Trophoblast cell (in vitro differentiated cells and primary cell): ENCODE results near the gene SLC29A4.
"Not testable (repeated sequence)": the region's sequence is repeated elsewhere in the genome, so short reads cannot be mapped to it uniquely, and the experiment has no call there.

Source experiments
- DNase-seq, 2 donors: peaks; one replicate each; pipeline ENCODE4 v3.0.0-alpha.2; 2016
- H2AFZ ChIP-seq: 2 replicates; pipeline ENCODE4 v1.6.1; 2013; ENCODE audit warnings: low read length, moderate library complexity, mild to moderate bottlenecking; ENCODE audit not compliant: insufficient read depth, poor library complexity
- H2AK5ac ChIP-seq: 2 replicates; pipeline ENCODE4 v1.6.1; 2013; ENCODE audit warnings: mild to moderate bottlenecking, low read length
- H2BK120ac ChIP-seq: 2 replicates; pipeline ENCODE4 v1.6.1; 2013; ENCODE audit warnings: low read length, mild to moderate bottlenecking, moderate library complexity; ENCODE audit not compliant: insufficient read depth, poor library complexity
- H2BK12ac ChIP-seq: 2 replicates; pipeline ENCODE4 v1.6.1; 2013; ENCODE audit warnings: mild to moderate bottlenecking, low read length, moderate library complexity
- H2BK5ac ChIP-seq: 2 replicates; pipeline ENCODE4 v1.6.1; 2013; ENCODE audit warnings: low read length, low read depth, moderate library complexity, mild to moderate bottlenecking; ENCODE audit not compliant: poor library complexity
- H3K14ac ChIP-seq: 2 replicates; pipeline ENCODE4 v1.6.1; 2013; ENCODE audit warnings: mild to moderate bottlenecking, low read length
- H3K18ac ChIP-seq: 2 replicates; pipeline ENCODE4 v1.6.1; 2013; ENCODE audit warnings: mild to moderate bottlenecking, low read length
- H3K23ac ChIP-seq: 2 replicates; pipeline ENCODE4 v1.6.1; 2013; ENCODE audit warnings: low read length
- H3K27ac ChIP-seq: 2 replicates; pipeline ENCODE4 v1.5.1; 2013; ENCODE audit warnings: low read depth, mild to moderate bottlenecking, inconsistent platforms, low read length, moderate library complexity
- H3K27me3 ChIP-seq: 2 replicates; pipeline ENCODE4 v1.6.1; 2013; ENCODE audit warnings: inconsistent platforms, mild to moderate bottlenecking, low read length, moderate library complexity; ENCODE audit not compliant: insufficient read depth
- H3K36me3 ChIP-seq, 2 experiments: 1 replicate in 1 of 2; 2 replicates in 1 of 2; pipeline ENCODE4 v1.6.1; 2013; ENCODE audit warnings: low read length in 2 of 2, mild to moderate bottlenecking in 2 of 2, moderate library complexity in 1 of 2; ENCODE audit not compliant: insufficient read depth in 2 of 2, control insufficient read depth in 1 of 2
- H3K4ac ChIP-seq: 2 replicates; pipeline ENCODE4 v1.6.1; 2013; ENCODE audit warnings: low read depth, mild to moderate bottlenecking, low read length, moderate library complexity
- H3K4me1 ChIP-seq, 2 experiments: 1 replicate in 1 of 2; 2 replicates in 1 of 2; pipeline ENCODE4 v1.6.1; 2013; ENCODE audit warnings: low read length in 2 of 2, mild to moderate bottlenecking in 2 of 2, moderate library complexity in 1 of 2; ENCODE audit not compliant: insufficient read depth in 2 of 2, control insufficient read depth in 1 of 2
- H3K4me2 ChIP-seq: 2 replicates; pipeline ENCODE4 v1.6.1; 2013; ENCODE audit warnings: inconsistent platforms, mild to moderate bottlenecking, low read length, moderate library complexity
- H3K4me3 ChIP-seq: 2 replicates; pipeline ENCODE4 v1.5.1; 2013; ENCODE audit warnings: mild to moderate bottlenecking, low read depth, low read length, inconsistent platforms
- H3K79me1 ChIP-seq: one replicate; pipeline ENCODE4 v1.6.1; 2013; ENCODE audit warnings: low read length
- H3K79me2 ChIP-seq: 2 replicates; pipeline ENCODE4 v1.6.1; 2013; ENCODE audit warnings: low read length, mild to moderate bottlenecking; ENCODE audit not compliant: control insufficient read depth, insufficient read depth, poor library complexity
- H3K9ac ChIP-seq: 2 replicates; pipeline ENCODE4 v1.6.1; 2013; ENCODE audit warnings: mild to moderate bottlenecking, low read length
- H3K9me3 ChIP-seq: 2 replicates; pipeline ENCODE4 v1.6.1; 2013; ENCODE audit warnings: low read depth, mild to moderate bottlenecking, control low read depth, inconsistent platforms, low read length; ENCODE audit not compliant: insufficient read depth
- H4K12ac ChIP-seq: 2 replicates; pipeline ENCODE4 v1.6.1; 2013; ENCODE audit warnings: low read depth, mild to moderate bottlenecking, low read length, moderate library complexity
- H4K8ac ChIP-seq: 2 replicates; pipeline ENCODE4 v1.6.1; 2013; ENCODE audit warnings: low read depth, mild to moderate bottlenecking, low read length, moderate library complexity
- H4K91ac ChIP-seq: one replicate; pipeline ENCODE4 v1.6.1; 2013; ENCODE audit warnings: low read depth, mild to moderate bottlenecking, low read length, moderate library complexity
- WGBS: extraction: QIAGEN DNeasy Blood & Tissue Kit; methylation state at CpG from one replicate; pipeline ENCODE4 v1.1.7; 2013; ENCODE audit warnings: missing lambda C conversion rate; ENCODE audit not compliant: insufficient read length, insufficient coverage; ENCODE audit errors: extremely low coverage; 5-methylcytosine and 5-hydroxymethylcytosine counted together

SLC29A4 gene

GRCh38 chr7:5320391-5320790 lies 37.6 kb downstream of the SLC29A4 start:
- Histone ChIP-seq H3K4me2 (no peak overlapping the region), H3K79me2 (no peaks in the 10 kb centered on the region), H3K36me3 (peaks cover 48 to 55% of the 10 kb centered on the region in 2 experiments), H2AK5ac (no peak overlapping the region), H3K79me1 (peaks cover 2% of the 10 kb centered on the region), H2BK12ac (no peak overlapping the region), H4K91ac (no peak overlapping the region), H2BK120ac (no peak overlapping the region), H3K4me3 (no peak overlapping the region), H4K12ac (no peak overlapping the region), H3K27me3 (no peaks in the 10 kb centered on the region), H3K4me1 (peaks cover 3 to 6% of the 10 kb centered on the region in 2 experiments), H3K9ac (no peak overlapping the region), H2BK5ac (no peak overlapping the region), H2AFZ (no peak overlapping the region), H3K23ac (no peak overlapping the region), H3K18ac (no peak overlapping the region), H3K27ac (no peak overlapping the region), H3K9me3 (peaks cover 10% of the 10 kb centered on the region), H3K14ac (no peak overlapping the region), H3K4ac (no peak overlapping the region), H4K8ac (no peak overlapping the region)
- DNase-seq: no peak
- WGBS: no CpG with 5 or more reads among the region's 13 CpGs

- Histone ChIP-seq H2BK5ac (no peak overlapping the region), H3K79me2 (no peaks in the 10 kb centered on the region), H2BK12ac (no peak overlapping the region), H4K8ac (no peak overlapping the region), H3K27me3 (no peaks in the 10 kb centered on the region), H3K4me2 (no peak overlapping the region), H3K4ac (no peak overlapping the region), H2AK5ac (no peak overlapping the region), H3K18ac (no peak overlapping the region), H3K36me3 (peaks cover 44 to 53% of the 10 kb centered on the region in 2 experiments), H4K91ac (no peak overlapping the region), H3K9ac (no peak overlapping the region), H3K9me3 (peaks cover 10% of the 10 kb centered on the region), H3K4me3 (no peak overlapping the region), H2AFZ (no peak overlapping the region), H4K12ac (no peak overlapping the region), H3K79me1 (peaks cover 2% of the 10 kb centered on the region), H3K27ac (no peak overlapping the region), H3K4me1 (peaks cover 3 to 6% of the 10 kb centered on the region in 2 experiments), H3K23ac (no peak overlapping the region), H2BK120ac (no peak overlapping the region), H3K14ac (no peak overlapping the region)
- DNase-seq: no peak
- WGBS: no CpG with 5 or more reads among the region's 33 CpGs
These were observed 38.2 kb downstream of the SLC29A4 start for GRCh38 chr7:5320802-5321396.

- H3K36me3 ChIP-seq: peaks cover 41 to 46% of the 10 kb centered on the region in 2 experiments
- no peak overlapping the region for H3K4me2 ChIP-seq
- no peak overlapping the region for H3K27ac ChIP-seq
- no peak overlapping the region for H3K4me3 ChIP-seq
- no peaks in the 10 kb centered on the region for H3K27me3 ChIP-seq
- H3K14ac ChIP-seq: no peak overlapping the region
- H2BK5ac ChIP-seq: no peak overlapping the region
- H4K12ac ChIP-seq: no peak overlapping the region
- H3K9ac ChIP-seq: no peak overlapping the region
- no peak overlapping the region for H2BK120ac ChIP-seq
- H3K79me2 ChIP-seq: no peaks in the 10 kb centered on the region
- H3K9me3 ChIP-seq: peaks cover 10% of the 10 kb centered on the region
- no peak for DNase-seq
- H4K8ac ChIP-seq: no peak overlapping the region
- WGBS: no CpG with 5 or more reads among the region's 29 CpGs
- peaks cover 5 to 8% of the 10 kb centered on the region in 2 experiments for H3K4me1 ChIP-seq
- H2AFZ ChIP-seq: no peak overlapping the region
- H3K4ac ChIP-seq: no peak overlapping the region
- no peak overlapping the region for H3K23ac ChIP-seq
- no peak overlapping the region for H4K91ac ChIP-seq
- H2BK12ac ChIP-seq: no peak overlapping the region
- peaks cover 5% of the 10 kb centered on the region for H3K79me1 ChIP-seq
- H2AK5ac ChIP-seq: no peak overlapping the region
- no peak overlapping the region for H3K18ac ChIP-seq
These were observed 40.1 kb downstream of the SLC29A4 start for GRCh38 chr7:5322621-5323410.

DNA sequence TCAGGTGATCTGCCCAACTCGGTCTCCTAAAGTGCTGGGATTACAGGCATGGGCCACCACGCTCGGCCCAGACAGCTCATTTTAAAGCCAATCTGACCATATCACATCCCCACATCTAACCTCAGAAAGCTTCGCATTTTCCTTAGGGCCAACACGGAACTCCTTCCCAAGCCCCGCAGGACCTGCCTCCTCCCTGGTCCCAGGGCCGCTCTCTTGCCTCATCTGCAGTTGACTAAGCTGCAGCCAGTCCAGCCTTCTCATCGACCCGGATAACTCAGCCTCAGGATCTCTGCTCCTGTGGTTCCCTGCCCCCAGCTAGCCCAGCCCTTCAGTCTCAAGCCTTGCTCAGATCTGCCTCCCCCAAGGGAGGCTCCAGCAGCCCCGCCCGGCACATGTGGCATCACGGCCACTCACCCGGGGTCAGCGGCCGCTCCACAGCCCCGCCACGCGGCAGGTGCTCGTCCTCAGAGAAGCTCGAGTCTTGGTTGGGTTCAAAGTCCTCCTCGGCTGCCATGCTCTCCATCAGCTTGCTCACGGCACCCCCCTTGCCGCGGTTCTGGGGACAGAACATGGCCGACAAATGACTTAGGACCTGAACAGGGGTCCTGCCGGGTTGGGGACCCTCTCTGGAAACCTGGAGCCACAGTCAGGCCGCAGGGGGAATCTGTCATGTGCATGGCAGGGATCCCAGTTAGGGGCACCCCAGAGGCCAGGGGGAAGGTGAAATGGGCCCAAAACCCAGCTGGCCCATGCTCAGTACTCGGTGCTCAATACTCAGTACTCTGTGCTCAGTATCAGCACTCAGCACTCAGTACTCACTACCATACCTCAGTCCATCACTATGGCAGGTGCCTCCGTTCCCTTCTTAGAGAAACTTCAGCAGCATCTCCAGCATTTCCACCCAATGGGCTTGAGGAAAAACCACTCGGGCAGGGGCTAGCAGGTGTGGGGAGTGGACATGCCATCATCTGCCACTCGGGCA lies 41.3 kb downstream of the SLC29A4 start:
- peaks cover 37 to 43% of the 10 kb centered on the region in 2 experiments for H3K36me3 ChIP-seq
- H3K9me3 ChIP-seq, H3K9ac ChIP-seq, H3K4me2 ChIP-seq, H3K4me3 ChIP-seq, H3K18ac ChIP-seq, H3K27ac ChIP-seq, H2AK5ac ChIP-seq, H3K79me1 ChIP-seq, H4K8ac ChIP-seq, DNase-seq, H3K14ac ChIP-seq, H3K4ac ChIP-seq, H2AFZ ChIP-seq, H3K27me3 ChIP-seq, H3K23ac ChIP-seq, H4K12ac ChIP-seq, H2BK5ac ChIP-seq, H2BK120ac ChIP-seq, H3K79me2 ChIP-seq, H4K91ac ChIP-seq, H2BK12ac ChIP-seq: not testable (repeated sequence)
- no CpG with 5 or more reads among the region's 31 CpGs for WGBS
- H3K4me1 ChIP-seq: peaks cover 5 to 11% of the 10 kb centered on the region in 2 experiments
